H1 (cell line): ENCODE data around the gene IVL. TPM values are rescaled to one million over a fixed set of nuclear protein-coding genes. Genes with fewer than 3 reads are reported as not detected.

Experiments
- POLR2A ChIP-seq, 2 experiments: IDR thresholded peaks; 1 replicate in 1 of 2; 2 replicates in 1 of 2; pipeline ENCODE4 v1.6.1; 2011; ENCODE audit warnings: low read depth in 2 of 2, low read length in 2 of 2, mild to moderate bottlenecking in 2 of 2; ENCODE audit errors: control extremely low read depth in 1 of 2
- TBP ChIP-seq: IDR thresholded peaks from 2 replicates; pipeline ENCODE4 v1.6.1; 2011; ENCODE audit warnings: low read depth, low read length, improper control_type of control experiment
- polyA plus RNA-seq, 7 experiments: library from polyadenylated mRNA; depleted of rRNA in 3 of 7; stranded (reverse) in 5 of 7; unstranded in 2 of 7; fragments of >200 nt in 5 of 7; fragments of 200-250 nt in 2 of 7; gene quantifications; 1 replicate in 5 of 7; 2 replicates in 1 of 7; 4 replicates in 1 of 7; pipeline versions ENCODE4 v1.2.1 to v1.2.3, GENCODE V29; 2011 to 2013; ENCODE audit warnings: missing spikeins in 2 of 7, mixed read lengths in 2 of 7
- total RNA-seq: library from RNA; stranded (reverse); fragmentation: NEBNext Ultra II Directional; extraction: Animal tissue kit (Norgen Biotek cat#: 25700); gene quantifications from 2 replicates; pipeline ENCODE4 v1.2.1, GENCODE V29; 2021
- TF ChIP-seq, protein P1 (sequence below): fragments of 300-600 bp; sonication (generic); IDR thresholded peaks from 2 replicates; pipeline ENCODE4 v1.7.1; 2012; ENCODE audit warnings: low read length, moderate library complexity, mild to moderate bottlenecking, inconsistent platforms; ENCODE audit not compliant: insufficient replicate concordance

Gene IVL
- total and polyA plus RNA-seq, 2 of the 8 experiments (the other 6 are each of a cell fraction or from before 2014, with no cell fraction given) = not detected

DNA sequence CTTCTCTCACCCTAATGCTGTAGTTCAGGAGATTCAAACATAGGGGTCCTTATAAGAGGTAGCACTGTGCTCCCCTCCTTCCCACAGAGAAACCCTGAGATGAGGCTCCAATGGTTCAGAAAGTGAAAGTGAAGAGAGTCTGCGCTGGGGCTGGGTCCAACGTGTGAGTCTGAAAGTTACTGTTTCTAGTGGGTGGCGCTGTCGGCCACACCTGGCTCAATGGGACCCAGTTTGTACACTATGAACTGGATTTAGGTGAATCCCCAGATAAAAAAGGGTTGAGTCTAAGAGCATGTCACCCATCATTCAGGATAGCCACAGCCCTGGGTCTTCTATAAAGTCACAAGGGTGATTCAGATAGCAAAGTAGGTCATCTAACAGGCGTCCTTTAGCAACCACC, 27.4 kb upstream of the IVL start (continued):
- TF ChIP-seq, protein P1, sequence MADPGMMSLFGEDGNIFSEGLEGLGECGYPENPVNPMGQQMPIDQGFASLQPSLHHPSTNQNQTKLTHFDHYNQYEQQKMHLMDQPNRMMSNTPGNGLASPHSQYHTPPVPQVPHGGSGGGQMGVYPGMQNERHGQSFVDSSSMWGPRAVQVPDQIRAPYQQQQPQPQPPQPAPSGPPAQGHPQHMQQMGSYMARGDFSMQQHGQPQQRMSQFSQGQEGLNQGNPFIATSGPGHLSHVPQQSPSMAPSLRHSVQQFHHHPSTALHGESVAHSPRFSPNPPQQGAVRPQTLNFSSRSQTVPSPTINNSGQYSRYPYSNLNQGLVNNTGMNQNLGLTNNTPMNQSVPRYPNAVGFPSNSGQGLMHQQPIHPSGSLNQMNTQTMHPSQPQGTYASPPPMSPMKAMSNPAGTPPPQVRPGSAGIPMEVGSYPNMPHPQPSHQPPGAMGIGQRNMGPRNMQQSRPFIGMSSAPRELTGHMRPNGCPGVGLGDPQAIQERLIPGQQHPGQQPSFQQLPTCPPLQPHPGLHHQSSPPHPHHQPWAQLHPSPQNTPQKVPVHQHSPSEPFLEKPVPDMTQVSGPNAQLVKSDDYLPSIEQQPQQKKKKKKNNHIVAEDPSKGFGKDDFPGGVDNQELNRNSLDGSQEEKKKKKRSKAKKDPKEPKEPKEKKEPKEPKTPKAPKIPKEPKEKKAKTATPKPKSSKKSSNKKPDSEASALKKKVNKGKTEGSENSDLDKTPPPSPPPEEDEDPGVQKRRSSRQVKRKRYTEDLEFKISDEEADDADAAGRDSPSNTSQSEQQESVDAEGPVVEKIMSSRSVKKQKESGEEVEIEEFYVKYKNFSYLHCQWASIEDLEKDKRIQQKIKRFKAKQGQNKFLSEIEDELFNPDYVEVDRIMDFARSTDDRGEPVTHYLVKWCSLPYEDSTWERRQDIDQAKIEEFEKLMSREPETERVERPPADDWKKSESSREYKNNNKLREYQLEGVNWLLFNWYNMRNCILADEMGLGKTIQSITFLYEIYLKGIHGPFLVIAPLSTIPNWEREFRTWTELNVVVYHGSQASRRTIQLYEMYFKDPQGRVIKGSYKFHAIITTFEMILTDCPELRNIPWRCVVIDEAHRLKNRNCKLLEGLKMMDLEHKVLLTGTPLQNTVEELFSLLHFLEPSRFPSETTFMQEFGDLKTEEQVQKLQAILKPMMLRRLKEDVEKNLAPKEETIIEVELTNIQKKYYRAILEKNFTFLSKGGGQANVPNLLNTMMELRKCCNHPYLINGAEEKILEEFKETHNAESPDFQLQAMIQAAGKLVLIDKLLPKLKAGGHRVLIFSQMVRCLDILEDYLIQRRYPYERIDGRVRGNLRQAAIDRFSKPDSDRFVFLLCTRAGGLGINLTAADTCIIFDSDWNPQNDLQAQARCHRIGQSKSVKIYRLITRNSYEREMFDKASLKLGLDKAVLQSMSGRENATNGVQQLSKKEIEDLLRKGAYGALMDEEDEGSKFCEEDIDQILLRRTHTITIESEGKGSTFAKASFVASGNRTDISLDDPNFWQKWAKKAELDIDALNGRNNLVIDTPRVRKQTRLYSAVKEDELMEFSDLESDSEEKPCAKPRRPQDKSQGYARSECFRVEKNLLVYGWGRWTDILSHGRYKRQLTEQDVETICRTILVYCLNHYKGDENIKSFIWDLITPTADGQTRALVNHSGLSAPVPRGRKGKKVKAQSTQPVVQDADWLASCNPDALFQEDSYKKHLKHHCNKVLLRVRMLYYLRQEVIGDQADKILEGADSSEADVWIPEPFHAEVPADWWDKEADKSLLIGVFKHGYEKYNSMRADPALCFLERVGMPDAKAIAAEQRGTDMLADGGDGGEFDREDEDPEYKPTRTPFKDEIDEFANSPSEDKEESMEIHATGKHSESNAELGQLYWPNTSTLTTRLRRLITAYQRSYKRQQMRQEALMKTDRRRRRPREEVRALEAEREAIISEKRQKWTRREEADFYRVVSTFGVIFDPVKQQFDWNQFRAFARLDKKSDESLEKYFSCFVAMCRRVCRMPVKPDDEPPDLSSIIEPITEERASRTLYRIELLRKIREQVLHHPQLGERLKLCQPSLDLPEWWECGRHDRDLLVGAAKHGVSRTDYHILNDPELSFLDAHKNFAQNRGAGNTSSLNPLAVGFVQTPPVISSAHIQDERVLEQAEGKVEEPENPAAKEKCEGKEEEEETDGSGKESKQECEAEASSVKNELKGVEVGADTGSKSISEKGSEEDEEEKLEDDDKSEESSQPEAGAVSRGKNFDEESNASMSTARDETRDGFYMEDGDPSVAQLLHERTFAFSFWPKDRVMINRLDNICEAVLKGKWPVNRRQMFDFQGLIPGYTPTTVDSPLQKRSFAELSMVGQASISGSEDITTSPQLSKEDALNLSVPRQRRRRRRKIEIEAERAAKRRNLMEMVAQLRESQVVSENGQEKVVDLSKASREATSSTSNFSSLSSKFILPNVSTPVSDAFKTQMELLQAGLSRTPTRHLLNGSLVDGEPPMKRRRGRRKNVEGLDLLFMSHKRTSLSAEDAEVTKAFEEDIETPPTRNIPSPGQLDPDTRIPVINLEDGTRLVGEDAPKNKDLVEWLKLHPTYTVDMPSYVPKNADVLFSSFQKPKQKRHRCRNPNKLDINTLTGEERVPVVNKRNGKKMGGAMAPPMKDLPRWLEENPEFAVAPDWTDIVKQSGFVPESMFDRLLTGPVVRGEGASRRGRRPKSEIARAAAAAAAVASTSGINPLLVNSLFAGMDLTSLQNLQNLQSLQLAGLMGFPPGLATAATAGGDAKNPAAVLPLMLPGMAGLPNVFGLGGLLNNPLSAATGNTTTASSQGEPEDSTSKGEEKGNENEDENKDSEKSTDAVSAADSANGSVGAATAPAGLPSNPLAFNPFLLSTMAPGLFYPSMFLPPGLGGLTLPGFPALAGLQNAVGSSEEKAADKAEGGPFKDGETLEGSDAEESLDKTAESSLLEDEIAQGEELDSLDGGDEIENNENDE = no peak
- TF ChIP-seq POLR2A (IDR thresholded peaks at IDR 0.05; ENCODE audit: control extremely low read depth in 1 of 2, low read depth in 2 of 2, low read length in 2 of 2) = no peak
- TF ChIP-seq TBP = no peak
